HG02840 (cell line): ENCODE results near the gene LANCL1.
A peak's percentile ranks its signal among the peaks of the same experiment; 100 is the strongest.

Experiments
- ATAC-seq: cut with Tn5 transposase; IDR thresholded peaks from one replicate; pipeline ENCODE4 v1.9.1; 2021; ENCODE audit warnings: mild to moderate bottlenecking, moderate library complexity, moderate number of reproducible peaks; ENCODE audit not compliant: unreplicated experiment, low FRiP score

LANCL1 gene, protein sequence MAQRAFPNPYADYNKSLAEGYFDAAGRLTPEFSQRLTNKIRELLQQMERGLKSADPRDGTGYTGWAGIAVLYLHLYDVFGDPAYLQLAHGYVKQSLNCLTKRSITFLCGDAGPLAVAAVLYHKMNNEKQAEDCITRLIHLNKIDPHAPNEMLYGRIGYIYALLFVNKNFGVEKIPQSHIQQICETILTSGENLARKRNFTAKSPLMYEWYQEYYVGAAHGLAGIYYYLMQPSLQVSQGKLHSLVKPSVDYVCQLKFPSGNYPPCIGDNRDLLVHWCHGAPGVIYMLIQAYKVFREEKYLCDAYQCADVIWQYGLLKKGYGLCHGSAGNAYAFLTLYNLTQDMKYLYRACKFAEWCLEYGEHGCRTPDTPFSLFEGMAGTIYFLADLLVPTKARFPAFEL

DNA sequence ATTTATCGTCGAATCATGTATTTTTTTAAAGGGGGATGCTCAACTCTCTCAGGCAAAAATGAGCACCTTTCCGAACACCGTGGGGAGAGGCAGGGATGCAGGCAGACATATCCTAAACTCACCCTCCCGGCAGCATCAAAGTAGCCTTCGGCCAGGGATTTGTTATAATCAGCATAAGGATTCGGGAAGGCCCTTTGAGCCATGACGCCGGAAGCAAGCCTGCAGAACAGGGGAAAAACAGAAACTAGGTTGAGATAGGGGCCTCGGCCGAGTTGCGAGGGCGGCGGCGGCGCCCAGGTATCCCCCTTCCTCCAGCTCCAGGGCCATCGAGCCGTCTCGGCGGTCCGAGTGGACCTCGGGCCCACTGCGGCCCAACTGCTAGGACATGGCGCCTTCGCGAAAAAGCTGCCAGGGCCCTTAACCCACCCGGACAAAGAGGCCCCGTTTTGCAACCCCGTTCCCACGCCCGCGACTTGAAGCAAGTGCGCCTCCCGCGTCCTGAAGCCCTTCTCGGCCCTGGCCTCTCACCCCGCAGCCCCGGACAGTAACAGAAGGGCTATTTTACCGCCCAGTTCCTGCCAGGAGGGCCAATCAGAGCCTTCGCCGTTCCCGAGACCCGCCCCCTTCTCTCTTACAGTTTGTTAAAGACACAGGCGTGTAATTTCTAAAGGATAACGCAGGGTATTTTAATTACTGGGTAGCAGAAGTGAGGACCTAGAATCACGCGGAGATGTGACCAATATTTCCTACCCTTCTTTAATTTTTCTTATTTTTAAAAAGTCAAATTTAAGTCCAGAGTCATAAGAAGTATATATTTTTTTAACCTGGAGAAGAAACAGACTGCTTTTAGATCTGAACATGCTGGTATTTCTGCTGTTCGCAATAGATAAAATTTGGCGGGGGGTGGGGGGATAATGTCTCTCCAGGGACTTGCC, at the start of gene LANCL1:
Gene LANCL1 (minus strand): TSS at position 566 of the 935 bp plus-strand sequence. CDS start 363 bp downstream, at position 203.
- peak; percentile 100 for ATAC-seq

GRCh38 chr2:210524533-210524932, 48.0 kb upstream of the LANCL1 start:
- ATAC-seq, result no peak

DNA sequence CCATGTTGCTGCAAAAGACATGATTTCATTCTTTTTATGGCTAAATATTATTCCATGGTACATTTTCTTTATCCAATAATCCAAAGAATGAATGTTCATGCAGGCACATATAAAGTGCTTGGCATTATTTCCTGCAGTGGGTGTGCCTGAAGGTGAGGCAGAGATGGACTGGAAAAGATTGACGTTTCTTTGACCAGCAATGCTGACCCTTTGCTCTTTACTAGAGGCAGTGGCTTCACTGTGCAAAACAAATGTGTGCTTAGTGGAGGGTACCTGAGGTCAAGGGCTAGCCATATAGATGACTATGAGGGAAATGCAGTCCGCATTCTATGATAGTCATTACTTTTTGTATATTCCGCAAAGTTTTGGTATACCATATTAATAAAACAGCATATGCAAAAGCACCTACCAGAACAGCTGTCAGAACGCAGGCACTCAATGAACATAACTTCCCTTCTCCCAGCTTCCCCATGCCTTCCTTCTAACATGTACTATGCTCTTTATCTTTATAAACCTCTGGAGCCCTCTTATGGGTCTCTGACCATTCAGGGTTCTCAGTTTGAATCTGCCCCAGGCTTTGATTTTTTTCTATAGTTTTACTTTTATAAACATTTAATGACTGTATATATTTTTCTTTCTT, 47.2 kb upstream of the LANCL1 start:
- ATAC-seq, result no peak

GRCh38 chr2:210522399-210522798, 45.8 kb upstream of the LANCL1 start:
- no peak for ATAC-seq

DNA sequence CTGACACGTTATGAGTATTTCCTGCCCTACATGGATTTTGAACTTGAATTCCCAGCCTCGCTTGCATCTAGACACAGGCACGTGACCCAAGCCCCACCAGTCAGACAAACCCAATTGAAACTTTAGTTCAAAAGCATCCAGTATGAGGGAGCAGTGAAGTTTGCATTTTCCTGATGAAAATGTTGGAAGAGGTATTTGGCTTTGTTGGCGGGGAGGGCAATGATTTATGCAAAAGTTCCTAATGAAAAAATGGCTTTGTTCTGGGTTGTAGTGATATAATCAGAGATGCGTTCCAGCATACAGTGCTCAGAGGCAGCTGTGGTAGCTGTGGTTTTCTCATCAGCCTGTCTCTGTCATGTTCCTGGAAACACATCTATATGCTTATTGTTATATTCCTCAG, 43.0 kb upstream of the LANCL1 start:
- no peak for ATAC-seq

GRCh38 chr2:210517264-210517663, 40.7 kb upstream of the LANCL1 start:
- ATAC-seq, result no peak

GRCh38 chr2:210515911-210516310, 39.4 kb upstream of the LANCL1 start:
- ATAC-seq, result no peak

- no peak for ATAC-seq
Measured at GRCh38 chr2:210503725-210504191, 27.2 kb upstream of the LANCL1 start.

GRCh38 chr2:210503001-210503623, 26.6 kb upstream of the LANCL1 start:
- peak; percentile 86 for ATAC-seq

DNA sequence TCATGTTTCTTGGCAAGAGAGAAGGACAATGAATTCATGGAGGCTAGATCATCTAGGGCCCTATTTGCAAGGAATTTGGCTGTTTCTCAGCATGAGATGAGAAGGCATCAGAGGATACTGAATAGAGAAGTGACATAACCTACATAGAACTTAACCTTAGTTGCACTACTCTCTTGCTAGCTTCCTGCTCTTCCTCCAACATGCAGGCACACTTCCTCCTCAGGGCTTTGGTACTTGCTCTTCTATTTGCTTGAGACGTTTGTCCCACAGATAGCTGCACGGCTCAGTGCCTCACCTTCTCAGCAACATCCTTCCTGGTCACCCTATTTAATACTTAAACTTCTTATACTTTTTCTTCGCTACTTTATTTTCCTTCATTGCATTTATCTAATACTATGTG, 20.0 kb upstream of the LANCL1 start:
- ATAC-seq, result peak; percentile 53

- no peak for ATAC-seq
Measured at GRCh38 chr2:210493528-210493927, 17.0 kb upstream of the LANCL1 start.

DNA sequence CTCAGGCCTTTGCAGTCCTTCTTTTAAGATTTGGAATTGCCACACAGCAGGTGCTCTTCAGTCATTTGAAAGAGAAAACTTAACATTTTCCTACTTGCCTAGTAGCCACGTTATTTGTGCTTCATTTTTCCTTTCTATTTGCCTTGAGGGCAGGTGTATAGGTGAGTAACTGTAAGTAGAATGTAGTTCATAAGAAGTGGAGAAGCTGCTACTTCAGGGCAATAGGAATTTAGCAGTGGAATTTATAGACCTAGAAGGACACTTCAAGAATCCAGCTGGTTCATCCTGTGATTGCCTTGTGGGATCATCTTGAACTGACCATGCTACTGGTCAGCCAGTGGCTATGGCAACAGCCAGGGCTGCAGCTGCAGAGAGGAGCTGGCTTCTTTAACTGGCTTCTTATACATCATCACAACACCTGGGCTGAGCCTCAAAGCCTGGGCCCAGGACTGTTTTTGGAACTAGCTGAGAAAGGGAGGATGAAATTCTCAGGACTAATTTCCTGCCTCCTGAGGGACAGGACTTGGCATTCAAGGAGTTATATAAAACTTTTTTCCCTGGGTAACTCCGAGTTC, 5.1 kb upstream of the LANCL1 start:
- ATAC-seq, result no peak

GRCh38 chr2:210480764-210481163, 4.2 kb upstream of the LANCL1 start:
- ATAC-seq, result no peak

GRCh38 chr2:210480079-210480478, 3.5 kb upstream of the LANCL1 start:
- ATAC-seq, result no peak

DNA sequence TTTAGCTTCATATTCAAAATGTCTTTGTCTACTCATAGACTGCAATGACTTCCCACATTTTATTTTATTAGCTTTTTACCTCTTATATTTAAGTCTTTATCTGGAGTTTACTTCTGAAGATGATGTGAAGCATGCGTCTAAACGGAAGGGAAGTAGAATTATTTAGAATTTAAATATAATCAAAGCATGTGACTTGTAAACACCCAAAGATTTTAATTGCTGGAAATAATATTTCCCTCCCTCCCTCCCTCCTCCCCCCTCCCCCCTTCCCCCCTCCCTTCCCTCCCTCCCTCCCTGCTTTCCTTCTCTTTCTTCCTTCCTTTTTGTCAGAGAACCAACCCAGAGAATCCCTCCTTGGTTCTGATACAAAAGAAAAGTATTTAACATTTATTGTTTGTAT, 2.1 kb upstream of the LANCL1 start:
- ATAC-seq, result no peak

- ATAC-seq, result no peak
Measured at GRCh38 chr2:210477496-210477895, 937 bp upstream of the LANCL1 start.

GRCh38 chr2:210475706-210476105, 853 bp downstream of the LANCL1 start:
- no peak for ATAC-seq

- ATAC-seq, result no peak
Measured at GRCh38 chr2:210474776-210475175, 1.8 kb downstream of the LANCL1 start.

- ATAC-seq, result peak; percentile 46
Measured at GRCh38 chr2:210461401-210461800, 15.2 kb downstream of the LANCL1 start.
